GM12878 (cell line): ENCODE results near the gene SYPL2. TPM values are rescaled to one million over a fixed set of nuclear protein-coding genes. Genes with fewer than 3 reads are reported as not detected.

ENCODE experiments used
- ASH2L ChIP-seq: fragments of 300-600, 200-600 bp; sonication (generic); IDR thresholded peaks from 2 replicates; pipeline ENCODE4 v1.6.1; 2017; ENCODE audit warnings: low read depth, mild to moderate bottlenecking, borderline replicate concordance
- ATF3 ChIP-seq: IDR thresholded peaks from 2 replicates; pipeline ENCODE4 v1.6.1; 2011; ENCODE audit warnings: low read depth, mild to moderate bottlenecking, low read length, moderate library complexity, borderline replicate concordance; ENCODE audit errors: extremely low read depth
- CUX1 ChIP-seq: IDR thresholded peaks from 2 replicates; pipeline ENCODE4 v1.6.1; 2012; ENCODE audit warnings: improper control_type of control experiment, low read depth, low read length; ENCODE audit not compliant: insufficient replicate concordance
- EZH2 ChIP-seq: IDR thresholded peaks from 2 replicates; pipeline ENCODE4 v1.6.1; 2012; ENCODE audit warnings: low read depth, mild to moderate bottlenecking, control low read depth, inconsistent platforms, low read length, borderline replicate concordance; ENCODE audit not compliant: control insufficient read depth
- GATAD2B ChIP-seq: fragments of 450-650 bp; conservative IDR thresholded peaks from 2 replicates; pipeline ENCODE4 v1.6.1; 2017; ENCODE audit warnings: low read depth, mild to moderate bottlenecking, moderate library complexity
- IKZF2 ChIP-seq, 2 experiments: fragments of 450-650 bp; IDR thresholded peaks; 2 replicates each; pipeline ENCODE4 v1.6.1; 2017; ENCODE audit warnings: mild to moderate bottlenecking in 2 of 2, moderate library complexity in 2 of 2
- KAT2A ChIP-seq: conservative IDR thresholded peaks from 2 replicates; pipeline ENCODE4 v1.6.1; 2011; ENCODE audit warnings: low read depth, low read length; ENCODE audit not compliant: control insufficient read depth
- MYB ChIP-seq: fragments of 150-350 bp; IDR thresholded peaks from 2 replicates; pipeline ENCODE4 v1.6.1; 2014; ENCODE audit warnings: mild to moderate bottlenecking, low read depth, low read length, borderline replicate concordance
- MYC ChIP-seq: IDR thresholded peaks from 2 replicates; pipeline ENCODE4 v1.6.1; 2011; ENCODE audit warnings: mild to moderate bottlenecking, low read length, moderate library complexity, inconsistent platforms; ENCODE audit not compliant: insufficient read depth, insufficient replicate concordance, insufficient read length, severe bottlenecking
- NR2C1 ChIP-seq: fragments of 450-650 bp; IDR thresholded peaks from 2 replicates; pipeline ENCODE4 v1.6.1; 2017; ENCODE audit warnings: antibody characterized with exemption, mild to moderate bottlenecking, moderate library complexity
- NR2C2 ChIP-seq: IDR thresholded peaks from 2 replicates; pipeline ENCODE4 v1.6.1; 2011; ENCODE audit warnings: borderline replicate concordance, low read depth; ENCODE audit not compliant: control insufficient read depth, insufficient read length
- POLR2AphosphoS2 ChIP-seq: IDR thresholded peaks from 2 replicates; pipeline ENCODE4 v1.6.1; 2011; ENCODE audit warnings: low read depth, mild to moderate bottlenecking, low read length, improper control_type of control experiment, moderate library complexity
- POU2F2 ChIP-seq: IDR thresholded peaks from 3 replicates; pipeline ENCODE4 v1.6.1; 2011; ENCODE audit warnings: low read depth, mild to moderate bottlenecking, low read length, borderline replicate concordance
- RFX5 ChIP-seq: IDR thresholded peaks from 2 replicates; pipeline ENCODE4 v1.6.1; 2011; ENCODE audit warnings: low read depth, low read length, improper control_type of control experiment
- RUNX3 ChIP-seq: IDR thresholded peaks from 2 replicates; pipeline ENCODE4 v1.6.1; 2012; ENCODE audit warnings: low read length, inconsistent platforms
- TAF1 ChIP-seq: IDR thresholded peaks from 2 replicates; pipeline ENCODE4 v1.6.1; 2011; ENCODE audit warnings: mild to moderate bottlenecking, low read depth, low read length, borderline replicate concordance
- TCF3 ChIP-seq: IDR thresholded peaks from 2 replicates; pipeline ENCODE4 v1.6.1; 2012; ENCODE audit warnings: low read depth, mild to moderate bottlenecking, low read length, borderline replicate concordance; ENCODE audit not compliant: insufficient read depth
- USF1 ChIP-seq: IDR thresholded peaks from 2 replicates; pipeline ENCODE4 v1.6.1; 2011; ENCODE audit warnings: borderline replicate concordance, low read depth, mild to moderate bottlenecking, moderate library complexity, mixed read lengths, low read length; ENCODE audit not compliant: insufficient read depth; ENCODE audit errors: extremely low read length
- ZNF687 ChIP-seq: fragments of 450-650 bp; IDR thresholded peaks from 2 replicates; pipeline ENCODE4 v1.6.1; 2017; ENCODE audit warnings: mild to moderate bottlenecking, moderate library complexity
- polyA plus RNA-seq, 11 experiments: library from polyadenylated mRNA; depleted of rRNA in 4 of 11; unstranded in 6 of 11; stranded (reverse) in 5 of 11; fragments of >200 nt; fragmentation: Nextera tagmentation in 4 of 11; fragmentation: Illumina TruSeq in 1 of 11; extraction: Ambion mirVana in 4 of 11; extraction: Trizol in 1 of 11; gene quantifications; 1 replicate in 1 of 11; 2 replicates in 10 of 11; pipeline versions ENCODE4 v1.2.1 to v1.2.3, GENCODE V29; 2011 to 2016; ENCODE audit warnings: inconsistent platforms in 2 of 11, missing spikeins in 2 of 11, low read depth in 1 of 11
- total RNA-seq, 4 experiments: library from RNA; depleted of rRNA in 3 of 4; stranded (reverse); fragments of >200 nt in 3 of 4; fragmentation: Illumina TruSeq in 1 of 4; extraction: Trizol in 1 of 4; gene quantifications; 2 replicates each; pipeline versions ENCODE4 v1.2.1 to v1.2.3, GENCODE V29; 2013 to 2021

The SYPL2 gene
- total and polyA plus RNA-seq, 10 of the 15 experiments (the other 5 are each of a cell fraction or from before 2014, with no cell fraction given) = 0.04 to 0.11 (median 0.06) TPM; not detected in 3

GRCh38 chr1:109438798-109439297 lies 27.5 kb upstream of the SYPL2 start (continued):
- TF ChIP-seq CUX1 = no peak
- no peak for TF ChIP-seq NR2C1
- TF ChIP-seq IKZF2 (IDR thresholded peaks at IDR 0.05) = no peak
- no peak for TF ChIP-seq TAF1
- TF ChIP-seq POU2F2 = no peak
- TF ChIP-seq KAT2A = no peak
- TF ChIP-seq MYB = no peak
- no peak for TF ChIP-seq MYC
- no peak for TF ChIP-seq ASH2L
- TF ChIP-seq USF1 = no peak
- no peak for TF ChIP-seq ATF3
- TF ChIP-seq EZH2 = no peak
- no peak for TF ChIP-seq NR2C2
- no peak for TF ChIP-seq ZNF687
- TF ChIP-seq TCF3 = no peak
- TF ChIP-seq GATAD2B = no peak
- no peak for TF ChIP-seq RFX5
- no peak for TF ChIP-seq POLR2AphosphoS2
- TF ChIP-seq RUNX3 = no peak
